ENCODE data around the gene HAUS3.
"Not testable (repeated sequence)": the region's sequence is repeated elsewhere in the genome, so short reads cannot be mapped to it uniquely, and the experiment has no call there.

Gene HAUS3

GRCh38 chr4:2275546-2276251, 33.8 kb upstream of the HAUS3 start:
- no peak for DNase-seq (ENCODE audit: low read depth in 3 of 3)

DNA sequence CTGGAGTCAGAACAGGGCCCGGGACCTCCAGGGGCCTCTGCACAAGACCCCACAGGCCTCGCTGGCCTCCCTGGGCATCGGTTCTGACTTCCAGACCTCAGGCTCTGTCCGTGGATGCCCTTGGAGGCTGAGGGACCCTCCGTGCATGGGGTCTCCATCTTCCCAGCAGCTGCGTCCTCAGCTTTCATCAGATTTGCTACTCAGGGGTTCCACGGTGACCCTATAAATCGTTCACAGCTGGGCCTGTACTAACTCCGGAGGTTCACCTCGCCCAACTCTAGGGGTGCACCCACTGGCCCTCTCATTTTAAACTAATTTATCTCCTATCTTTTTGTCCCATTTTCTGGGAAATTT, 33.1 kb upstream of the HAUS3 start:
- DNase-seq (ENCODE audit: low read depth in 3 of 3) = not testable (repeated sequence)

GRCh38 chr4:2274320-2275043, 32.6 kb upstream of the HAUS3 start:
- no peak for DNase-seq (ENCODE audit: low read depth in 3 of 3)

- DNase-seq (ENCODE audit: low read depth in 3 of 3) = no peak
These were observed 31.9 kb upstream of the HAUS3 start for GRCh38 chr4:2273657-2274319.

DNA sequence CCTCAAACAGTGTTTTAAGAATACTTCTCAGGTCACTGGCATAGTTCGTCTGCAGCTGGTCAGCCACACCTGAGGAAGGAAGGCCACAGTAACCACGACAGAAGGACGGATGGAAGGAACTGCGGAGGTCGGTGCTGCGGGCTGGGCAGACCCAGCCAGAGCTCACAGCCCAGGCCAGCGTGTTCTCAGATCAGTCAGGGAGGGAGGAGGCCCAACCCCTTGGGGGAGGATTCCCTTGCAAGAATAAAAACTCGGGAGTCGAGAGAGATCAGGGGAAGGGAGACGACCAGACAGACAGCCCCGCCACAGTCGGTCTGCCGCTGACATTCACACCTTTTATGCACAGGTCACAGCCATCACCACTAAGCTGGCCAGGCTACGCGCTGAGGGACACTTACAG, 31.3 kb upstream of the HAUS3 start:
- DNase-seq (ENCODE audit: low read depth in 3 of 3) = no peak

GRCh38 chr4:2272828-2273120, 30.9 kb upstream of the HAUS3 start:
- no peak for DNase-seq (ENCODE audit: low read depth in 3 of 3)

DNA sequence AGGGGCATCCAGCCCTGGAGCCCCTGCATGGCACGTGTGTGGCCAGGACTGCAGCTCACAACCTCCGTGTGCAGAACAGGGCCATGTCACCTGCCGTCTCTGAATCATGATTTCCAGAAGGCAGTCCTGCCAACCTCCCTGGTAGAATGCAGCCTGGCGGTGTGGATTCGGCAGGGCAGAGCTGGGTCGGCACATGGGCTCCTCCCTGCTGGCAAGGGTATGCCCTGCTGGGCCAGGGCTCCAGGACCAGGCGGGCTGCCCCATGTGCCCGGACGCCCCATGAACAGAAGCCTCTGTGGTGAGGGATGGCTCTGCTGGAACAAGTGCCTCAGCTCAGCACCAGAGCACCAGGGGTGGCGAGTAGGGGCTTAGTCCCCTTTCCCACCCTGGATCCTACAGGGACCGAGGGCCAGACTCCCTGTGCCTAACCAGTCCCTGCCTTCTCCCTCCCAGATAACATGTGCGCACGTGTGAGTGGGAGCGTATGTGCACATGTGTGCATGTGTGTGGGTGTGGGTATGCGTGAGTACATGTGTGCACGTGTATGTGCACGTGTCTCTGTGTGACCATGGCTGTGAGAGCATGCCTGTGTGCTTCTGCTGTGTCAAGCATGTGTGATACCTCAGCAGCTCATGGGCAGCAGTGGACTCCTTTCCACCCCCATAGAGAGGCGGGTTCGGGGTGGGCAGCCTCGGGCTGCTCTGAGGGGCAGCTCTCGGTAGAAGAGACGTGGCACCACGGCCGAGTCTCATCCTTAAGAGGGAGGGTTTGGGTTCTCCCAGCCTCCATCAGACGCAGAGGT, 30.3 kb upstream of the HAUS3 start:
- no peak for DNase-seq (ENCODE audit: low read depth in 3 of 3)

DNA sequence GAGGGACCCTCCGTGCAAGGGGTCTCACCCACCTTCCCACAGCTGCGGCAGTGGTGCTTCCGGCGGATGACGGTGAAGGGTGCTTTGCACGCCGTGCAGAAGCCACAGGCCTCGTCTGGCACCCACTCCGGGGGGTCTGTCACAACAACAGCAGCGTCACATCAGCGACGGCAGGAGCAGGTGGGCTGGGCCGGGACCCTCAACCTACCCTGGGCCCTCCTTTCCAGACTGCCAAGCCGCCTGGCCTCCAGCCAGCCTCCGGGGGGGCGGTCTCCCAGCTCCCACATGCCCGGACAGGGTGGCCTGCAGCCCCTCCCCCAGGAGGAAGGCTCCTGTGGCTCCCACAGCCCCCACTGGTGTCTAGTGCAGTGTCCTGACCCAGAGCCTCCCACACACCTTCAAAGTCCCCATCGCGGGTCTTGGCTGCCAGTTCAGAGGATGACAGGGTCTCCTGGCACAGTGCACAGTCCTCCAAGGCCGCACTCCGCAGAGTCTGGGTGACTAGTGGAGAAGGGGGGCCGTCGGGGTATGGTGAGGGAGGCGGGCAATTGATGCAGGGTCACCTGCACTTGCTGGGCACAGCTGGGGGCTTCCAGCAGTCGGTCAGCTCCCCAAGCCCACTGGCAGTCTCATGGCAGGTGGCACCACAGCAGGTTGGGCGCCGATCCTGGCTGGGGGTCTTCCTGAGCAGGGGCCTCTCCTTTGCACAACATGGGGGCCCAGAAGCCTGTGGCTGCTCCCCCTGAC, 29.5 kb upstream of the HAUS3 start:
- no peak for DNase-seq (ENCODE audit: low read depth in 3 of 3)

DNA sequence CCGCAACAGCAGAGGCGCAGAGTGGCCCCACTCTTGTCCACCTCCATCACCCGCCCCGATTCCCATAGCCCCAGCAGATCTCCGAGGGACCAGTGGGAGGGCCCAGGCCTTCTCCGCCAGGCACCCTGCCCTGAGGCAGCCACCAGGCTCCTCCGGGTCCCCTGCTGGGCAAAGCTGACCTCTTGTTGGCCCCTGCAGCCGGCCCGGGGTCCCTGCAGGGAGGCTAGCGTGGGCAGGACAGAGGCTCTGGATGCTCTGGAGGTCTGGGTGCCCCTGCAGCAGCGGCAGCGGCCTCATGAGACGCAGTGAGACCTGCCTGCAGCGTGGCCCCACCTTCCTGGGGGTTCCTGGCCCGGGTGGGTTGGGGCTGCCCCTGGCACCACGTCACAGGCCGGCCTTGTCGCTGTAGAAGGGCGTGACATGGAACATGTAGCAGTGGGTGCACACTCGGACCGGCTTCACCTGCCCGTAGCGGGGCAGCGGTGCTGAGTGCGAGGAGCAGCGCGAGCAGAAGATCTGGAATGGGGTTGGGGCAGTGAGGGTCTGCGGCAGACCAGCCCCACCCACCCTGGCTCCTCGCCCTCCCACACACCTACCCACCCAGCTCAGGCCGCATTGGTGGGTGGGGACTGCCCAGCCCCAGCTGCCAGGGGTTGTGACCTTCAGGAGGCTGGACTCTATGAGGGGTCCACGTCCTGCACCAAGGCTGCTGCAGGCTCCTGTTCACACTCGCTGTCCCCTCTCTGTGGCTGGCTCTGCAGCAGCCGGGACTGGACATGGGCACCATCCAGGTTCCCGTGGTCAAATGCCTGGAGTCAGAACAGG, 28.6 kb upstream of the HAUS3 start:
- DNase-seq (ENCODE audit: low read depth in 3 of 3) = no peak

GRCh38 chr4:2269618-2270163, 27.8 kb upstream of the HAUS3 start:
- no peak for DNase-seq (ENCODE audit: low read depth in 3 of 3)

DNA sequence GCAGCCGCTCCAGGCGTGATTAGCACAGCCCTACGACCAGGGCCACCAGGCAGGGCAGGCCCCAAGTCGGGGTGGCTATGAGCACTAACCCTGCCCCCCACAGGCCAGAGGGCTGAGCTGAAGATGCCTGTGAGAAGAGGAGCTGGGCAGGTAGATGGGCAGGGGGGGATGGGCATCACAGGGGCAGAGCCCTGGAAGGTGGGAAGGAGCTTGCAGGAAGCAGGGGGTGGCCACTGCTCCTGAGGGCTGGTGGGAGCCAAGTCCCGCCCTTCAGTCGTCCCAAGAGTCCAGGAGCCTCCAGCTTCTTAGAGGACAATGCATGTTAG, 27.2 kb upstream of the HAUS3 start:
- DNase-seq (ENCODE audit: low read depth in 3 of 3) = no peak

DNA sequence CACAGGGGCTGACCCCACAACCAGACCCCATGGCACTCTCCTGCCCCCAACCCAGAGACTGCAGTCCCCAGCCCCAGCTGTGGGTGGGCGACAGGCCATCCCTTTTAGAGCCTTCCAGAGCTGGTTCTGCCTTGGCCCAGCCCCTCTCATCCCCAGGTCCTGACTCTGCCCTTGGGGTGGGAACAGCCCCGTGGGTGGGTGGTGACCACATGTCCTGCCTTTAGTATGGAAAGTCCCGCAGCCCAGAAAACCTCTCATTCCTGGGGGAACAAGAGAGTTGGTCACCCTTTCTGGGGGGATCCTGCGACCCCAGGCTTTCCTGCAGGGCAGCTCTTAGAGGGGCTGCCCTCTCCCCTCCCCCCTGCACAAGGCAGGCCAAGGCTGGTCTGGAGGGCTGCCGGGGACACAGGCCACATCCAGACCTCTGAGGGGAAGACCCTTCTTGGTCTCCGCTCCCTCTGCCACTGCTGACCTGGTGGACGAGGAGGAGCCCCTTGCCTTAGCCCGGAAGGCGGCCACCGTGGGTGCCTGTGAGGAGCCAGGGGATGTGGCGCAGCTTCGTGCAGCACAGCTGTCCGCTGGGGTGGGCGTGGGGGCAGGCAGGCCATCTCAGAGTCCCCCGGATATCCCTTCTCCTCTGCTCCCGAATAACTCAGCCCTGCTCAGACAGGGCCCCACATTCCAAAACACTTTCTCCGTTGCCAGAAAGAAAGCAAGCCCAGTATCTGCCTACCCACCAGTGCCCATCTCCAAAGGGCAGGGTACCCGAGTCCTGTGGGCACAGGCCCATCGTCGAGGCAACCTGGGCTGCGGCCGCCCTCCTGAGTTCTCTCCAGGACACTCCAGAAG, 26.7 kb upstream of the HAUS3 start:
- DNase-seq (ENCODE audit: low read depth in 3 of 3) = no peak

DNA sequence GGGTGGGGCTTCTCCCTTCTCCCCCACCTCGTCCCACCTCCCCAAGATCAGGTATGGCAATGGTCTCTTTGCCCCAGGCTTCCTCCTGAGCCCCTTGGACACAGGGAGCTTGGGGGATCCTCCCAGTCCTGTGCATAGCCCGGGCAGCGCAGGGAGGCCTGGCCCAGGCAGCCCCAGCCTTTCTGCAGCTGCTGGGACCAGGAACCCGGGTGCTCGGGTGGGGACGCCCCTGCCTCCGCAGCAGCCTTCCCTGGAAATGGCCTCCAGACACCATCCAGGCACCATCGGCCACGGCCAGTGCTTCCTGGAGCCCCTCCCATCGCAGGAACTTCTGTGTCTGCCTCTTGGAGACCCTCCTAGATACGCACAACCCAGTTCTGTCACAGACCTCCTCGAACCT, 25.9 kb upstream of the HAUS3 start:
- no peak for DNase-seq (ENCODE audit: low read depth in 3 of 3)

GRCh38 chr4:2267320-2267811, 25.4 kb upstream of the HAUS3 start:
- no peak for DNase-seq (ENCODE audit: low read depth in 3 of 3)

DNA sequence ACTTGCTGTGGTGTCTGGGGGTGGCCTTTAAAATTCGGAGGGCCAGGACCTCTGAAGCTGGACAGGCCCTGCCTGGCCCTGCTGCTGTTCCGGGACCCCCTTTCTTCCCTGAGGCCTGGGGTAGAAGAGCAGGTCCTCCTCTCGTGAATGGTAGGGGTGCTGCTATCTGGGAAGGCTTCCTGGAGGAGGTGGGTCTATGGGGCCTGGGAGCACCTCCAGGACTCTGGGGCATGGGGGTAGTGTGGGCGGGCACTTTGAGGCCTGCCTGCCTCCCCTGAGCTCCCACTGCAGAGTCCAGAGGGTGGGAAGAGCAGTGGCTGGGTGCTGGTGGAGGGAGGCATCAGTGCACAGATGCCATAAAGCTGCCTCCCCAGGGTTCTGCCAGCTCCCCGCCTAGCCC, 24.9 kb upstream of the HAUS3 start:
- no peak for DNase-seq (ENCODE audit: low read depth in 3 of 3)

DNA sequence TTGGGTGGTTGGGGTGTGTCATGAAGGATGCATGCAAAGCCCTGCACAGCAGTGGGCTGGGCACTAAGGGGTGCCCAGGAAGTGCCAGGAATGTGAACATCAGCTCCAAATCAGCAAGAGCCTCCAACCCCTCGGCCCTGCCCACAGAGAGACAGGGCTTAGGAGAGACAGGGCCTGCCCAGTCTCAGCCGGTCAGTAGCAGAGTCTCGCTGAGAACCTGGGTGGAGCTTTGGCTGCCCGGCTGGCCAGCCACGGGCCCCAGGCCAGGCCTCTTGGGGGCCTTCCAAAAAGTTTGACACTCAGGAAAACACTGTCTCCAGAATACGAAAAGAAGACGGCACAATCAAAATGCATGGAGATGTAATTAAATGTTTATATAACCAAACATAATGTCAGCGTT, 24.3 kb upstream of the HAUS3 start:
- no peak for DNase-seq (ENCODE audit: low read depth in 3 of 3)

- no peak for DNase-seq (ENCODE audit: low read depth in 3 of 3)
These were observed 23.5 kb upstream of the HAUS3 start for GRCh38 chr4:2265113-2266110.

DNA sequence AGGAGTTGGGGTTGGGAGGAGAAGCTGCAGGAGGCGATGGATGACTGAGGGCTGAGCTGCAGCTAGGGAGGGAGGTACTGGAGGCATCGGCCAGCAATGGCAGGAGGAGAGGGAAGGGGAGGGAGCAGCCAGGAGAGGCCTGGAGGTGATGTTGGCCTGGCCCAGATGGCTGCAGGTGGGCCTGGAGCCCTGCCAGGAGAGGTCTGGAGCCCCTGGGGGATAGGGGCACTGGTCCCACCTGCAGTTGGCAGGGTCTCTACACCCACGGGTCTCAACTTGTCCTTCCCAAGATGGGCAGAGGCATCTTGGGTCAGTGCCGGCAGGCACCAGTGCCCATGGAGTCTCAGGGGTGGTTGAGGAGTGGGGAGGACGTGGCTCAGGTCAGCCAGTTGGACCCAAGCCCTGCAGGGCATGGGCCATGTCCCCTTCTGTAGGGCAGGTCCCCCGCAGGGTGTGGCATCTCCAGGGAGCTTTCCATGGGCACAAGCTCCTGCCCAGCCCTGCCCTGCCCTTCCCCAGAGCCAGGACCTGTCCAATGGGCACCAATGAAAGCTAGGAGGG, 22.6 kb upstream of the HAUS3 start:
- no peak for DNase-seq (ENCODE audit: low read depth in 3 of 3)
